Vagina (tissue), 2 donors: ENCODE results near the gene PTPRD.

Experiments used
- CTCF ChIP-seq, 3 experiments: fragments of 450-650 bp in 2 of 3; fragments of 200-600 bp in 1 of 3; sonication (generic) in 1 of 3; IDR thresholded peaks; one replicate each; pipeline ENCODE4 v1.5.1; 2017 to 2019; ENCODE audit warnings: antibody characterized with exemption in 3 of 3, mild to moderate bottlenecking in 2 of 3, moderate library complexity in 2 of 3
- POLR2AphosphoS5 ChIP-seq, 2 donors: sonication (generic); formaldehyde crosslinking; IDR thresholded peaks; one replicate each; pipeline ENCODE4 v1.9.0; 2017; ENCODE audit warnings: antibody characterized with exemption in 2 of 2, mild to moderate bottlenecking in 2 of 2, low read depth in 1 of 2; ENCODE audit not compliant: insufficient read depth in 1 of 2

GRCh38 chr9:8943392-8943791 lies 1669.4 kb downstream of the PTPRD start:
- TF ChIP-seq CTCF (IDR thresholded peaks at IDR 0.05), result no peak
- no peak for TF ChIP-seq POLR2AphosphoS5 (IDR thresholded peaks at IDR 0.05; ENCODE audit: insufficient read depth in 1 of 2, low read depth in 1 of 2)
